HUES6 (cell line): Measurements from ENCODE around the gene LGMN.

ENCODE experiments used
- H3K27ac ChIP-seq: 2 replicates; pipeline ENCODE4 v1.7.0; 2013; ENCODE audit warnings: low read depth, mild to moderate bottlenecking, low read length, inconsistent platforms
- H3K27me3 ChIP-seq: 2 replicates; pipeline ENCODE4 v1.6.1; 2013; ENCODE audit warnings: low read length; ENCODE audit not compliant: control insufficient read depth, insufficient read depth
- H3K36me3 ChIP-seq: 2 replicates; pipeline ENCODE4 v1.6.1; 2013; ENCODE audit warnings: low read length; ENCODE audit not compliant: control insufficient read depth, insufficient read depth
- H3K4me1 ChIP-seq: 2 replicates; pipeline ENCODE4 v1.6.1; 2013; ENCODE audit warnings: low read length; ENCODE audit not compliant: control insufficient read depth, insufficient read depth
- H3K4me3 ChIP-seq: 2 replicates; pipeline ENCODE4 v1.5.1; 2013; ENCODE audit warnings: low read depth, low read length
- H3K9ac ChIP-seq: one replicate; pipeline ENCODE4 v1.6.1; 2013; ENCODE audit warnings: mild to moderate bottlenecking, low read length
- H3K9me3 ChIP-seq: 2 replicates; pipeline ENCODE4 v1.6.1; 2013; ENCODE audit warnings: low read depth, low read length; ENCODE audit not compliant: control insufficient read depth, insufficient read depth

LGMN gene

GRCh38 chr14:92675421-92675820 is 73.0 kb downstream of the LGMN start:
- no peak overlapping the region for H3K27ac ChIP-seq
- H3K27me3 ChIP-seq = no peaks in the 10 kb centered on the region
- H3K4me1 ChIP-seq = no peaks in the 10 kb centered on the region
- no peak overlapping the region for H3K4me3 ChIP-seq
- peak overlapping the region; percentile 23 for H3K9ac ChIP-seq
- no peaks in the 10 kb centered on the region; the same call in 1 of the 2 replicates for H3K36me3 ChIP-seq
- no peaks in the 10 kb centered on the region for H3K9me3 ChIP-seq

- Histone ChIP-seq H3K36me3 (no peaks in the 10 kb centered on the region; the same call in 1 of the 2 replicates), H3K4me3 (no peak overlapping the region), H3K27me3 (no peaks in the 10 kb centered on the region), H3K4me1 (no peaks in the 10 kb centered on the region), H3K9ac (no peak overlapping the region), H3K9me3 (no peaks in the 10 kb centered on the region), H3K27ac (no peak overlapping the region)
Observed at GRCh38 chr14:92673601-92674150, 74.8 kb downstream of the LGMN start.

- Histone ChIP-seq H3K4me1 (peaks cover 3% of the 10 kb centered on the region; the same call in 1 of the 2 replicates), H3K36me3 (no peaks in the 10 kb centered on the region), H3K9ac (no peak overlapping the region), H3K27me3 (no peaks in the 10 kb centered on the region), H3K4me3 (no peak overlapping the region), H3K9me3 (no peaks in the 10 kb centered on the region), H3K27ac (no peak overlapping the region)
Observed at GRCh38 chr14:92670643-92671366, 77.6 kb downstream of the LGMN start.

GRCh38 chr14:92670160-92670559 is 78.3 kb downstream of the LGMN start:
- H3K4me1 ChIP-seq = peaks cover 5% of the 10 kb centered on the region; the same call in 1 of the 2 replicates
- no peak overlapping the region for H3K9ac ChIP-seq
- H3K9me3 ChIP-seq = no peaks in the 10 kb centered on the region
- no peaks in the 10 kb centered on the region for H3K36me3 ChIP-seq
- H3K4me3 ChIP-seq = no peak overlapping the region
- no peaks in the 10 kb centered on the region for H3K27me3 ChIP-seq
- no peak overlapping the region for H3K27ac ChIP-seq

- no peaks in the 10 kb centered on the region for H3K9me3 ChIP-seq
- H3K36me3 ChIP-seq = no peaks in the 10 kb centered on the region
- no peaks in the 10 kb centered on the region for H3K27me3 ChIP-seq
- peaks cover 5% of the 10 kb centered on the region; the same call in 1 of the 2 replicates for H3K4me1 ChIP-seq
- H3K9ac ChIP-seq = no peak overlapping the region
- no peak overlapping the region for H3K4me3 ChIP-seq
- no peak overlapping the region for H3K27ac ChIP-seq
Observed at GRCh38 chr14:92668276-92668973, 80.0 kb downstream of the LGMN start.

GRCh38 chr14:92666251-92666650 is 82.2 kb downstream of the LGMN start:
- Histone ChIP-seq H3K36me3 (no peaks in the 10 kb centered on the region), H3K9me3 (no peaks in the 10 kb centered on the region), H3K4me3 (no peak overlapping the region), H3K27ac (no peak overlapping the region), H3K9ac (no peak overlapping the region), H3K4me1 (peaks cover 5% of the 10 kb centered on the region; the same call in 1 of the 2 replicates), H3K27me3 (no peaks in the 10 kb centered on the region)

- H3K4me3 ChIP-seq = no peak overlapping the region
- no peaks in the 10 kb centered on the region for H3K36me3 ChIP-seq
- H3K9ac ChIP-seq = no peak overlapping the region
Observed at GRCh38 chr14:92665661-92666110, 82.7 kb downstream of the LGMN start.

GRCh38 chr14:92663049-92663448 is 85.4 kb downstream of the LGMN start:
- Histone ChIP-seq H3K27ac (no peak overlapping the region), H3K4me1 (peaks cover 5% of the 10 kb centered on the region; the same call in 1 of the 2 replicates), H3K9me3 (no peaks in the 10 kb centered on the region), H3K36me3 (no peaks in the 10 kb centered on the region), H3K9ac (no peak overlapping the region), H3K4me3 (no peak overlapping the region), H3K27me3 (no peaks in the 10 kb centered on the region)

More at GRCh38 chr14:92665661-92666110, 82.7 kb downstream of the LGMN start:
- Histone ChIP-seq H3K27me3 (no peaks in the 10 kb centered on the region), H3K27ac (no peak overlapping the region), H3K4me1 (peaks cover 5% of the 10 kb centered on the region; the same call in 1 of the 2 replicates), H3K9me3 (no peaks in the 10 kb centered on the region)

GRCh38 chr14:92660571-92660970 is 87.9 kb downstream of the LGMN start:
- H3K27me3 ChIP-seq = no peaks in the 10 kb centered on the region
- H3K36me3 ChIP-seq = no peaks in the 10 kb centered on the region
- no peaks in the 10 kb centered on the region for H3K9me3 ChIP-seq
- no peaks in the 10 kb centered on the region for H3K4me1 ChIP-seq
- H3K27ac ChIP-seq = no peak overlapping the region
- no peak overlapping the region for H3K9ac ChIP-seq
- no peak overlapping the region for H3K4me3 ChIP-seq

GRCh38 chr14:92659765-92660561 is 88.5 kb downstream of the LGMN start:
- H3K9me3 ChIP-seq = no peaks in the 10 kb centered on the region
- H3K4me1 ChIP-seq = no peaks in the 10 kb centered on the region
- H3K36me3 ChIP-seq = no peaks in the 10 kb centered on the region
- no peak overlapping the region for H3K9ac ChIP-seq
- H3K27me3 ChIP-seq = no peaks in the 10 kb centered on the region
- H3K27ac ChIP-seq = no peak overlapping the region
- no peak overlapping the region for H3K4me3 ChIP-seq
